HepG2 (cell line): ENCODE measurements around the gene NRSN2. TPM values are rescaled to one million over a fixed set of nuclear protein-coding genes. Genes with fewer than 3 reads are reported as not detected.

ENCODE experiments used
- BCLAF1 ChIP-seq: fragments of 450-650 bp; IDR thresholded peaks from 2 replicates; pipeline ENCODE4 v1.6.1; 2017; ENCODE audit warnings: mild to moderate bottlenecking
- CEBPZ ChIP-seq: IDR thresholded peaks from 2 replicates; pipeline ENCODE4 v1.6.1; 2012; ENCODE audit warnings: low read length, improper control_type of control experiment
- CHD2 ChIP-seq: IDR thresholded peaks from 2 replicates; pipeline ENCODE4 v1.6.1; 2011; ENCODE audit warnings: low read depth, low read length, improper control_type of control experiment
- ELK4 ChIP-seq: sonication (generic); formaldehyde crosslinking; IDR thresholded peaks from 2 replicates; pipeline ENCODE4 v1.9.0; 2021; ENCODE audit warnings: missing genetic modification reagents, borderline replicate concordance
- FOXK2 ChIP-seq: fragments of 450-650 bp; IDR thresholded peaks from 2 replicates; pipeline ENCODE4 v1.6.1; 2016
- HMGA1 ChIP-seq: sonication (generic); formaldehyde crosslinking; conservative IDR thresholded peaks from 2 replicates; pipeline ENCODE4 v1.4.0; 2020; ENCODE audit warnings: missing genetic modification reagents
- HNRNPK ChIP-seq: fragments of 200-400 bp; formaldehyde crosslinking; IDR thresholded peaks from 2 replicates; pipeline ENCODE4 v1.6.1; 2018; ENCODE audit warnings: low read length, low read depth, moderate library complexity, mild to moderate bottlenecking; ENCODE audit not compliant: poor library complexity, severe bottlenecking
- ISX ChIP-seq: sonication (generic); formaldehyde crosslinking; conservative IDR thresholded peaks from 2 replicates; pipeline ENCODE4 v1.5.0; 2020; ENCODE audit warnings: missing genetic modification reagents
- LBX2 ChIP-seq: sonication (generic); formaldehyde crosslinking; IDR thresholded peaks from 2 replicates; pipeline ENCODE4 v1.5.0; 2020; ENCODE audit warnings: missing genetic modification reagents, mild to moderate bottlenecking, borderline replicate concordance
- MED13 ChIP-seq: sonication (generic); formaldehyde crosslinking; IDR thresholded peaks from 2 replicates; pipeline ENCODE4 v1.5.0; 2020; ENCODE audit warnings: missing genetic modification reagents
- NPAS2 ChIP-seq: sonication (generic); formaldehyde crosslinking; IDR thresholded peaks from 2 replicates; pipeline ENCODE4 v1.8.0; 2022; ENCODE audit warnings: mild to moderate bottlenecking, missing genetic modification reagents, borderline replicate concordance
- TBX2 ChIP-seq: sonication (generic); formaldehyde crosslinking; IDR thresholded peaks from 2 replicates; pipeline ENCODE4 v1.5.0; 2020; ENCODE audit warnings: missing genetic modification reagents, mild to moderate bottlenecking, borderline replicate concordance
- ZBED4 ChIP-seq: sonication (generic); formaldehyde crosslinking; IDR thresholded peaks from 2 replicates; pipeline ENCODE4 v1.4.0; 2020; ENCODE audit warnings: missing genetic modification reagents, borderline replicate concordance
- ZFX ChIP-seq: sonication (generic); formaldehyde crosslinking; IDR thresholded peaks from 2 replicates; pipeline ENCODE4 v1.4.0; 2020; ENCODE audit warnings: mild to moderate bottlenecking, low read depth, missing genetic modification reagents, moderate library complexity
- ZNF17 ChIP-seq: sonication (generic); formaldehyde crosslinking; IDR thresholded peaks from 2 replicates; pipeline ENCODE4 v1.5.0; 2020; ENCODE audit warnings: mild to moderate bottlenecking, missing genetic modification reagents
- ZNF543 ChIP-seq: sonication (generic); formaldehyde crosslinking; IDR thresholded peaks from 2 replicates; pipeline ENCODE4 v1.4.0; 2020; ENCODE audit warnings: mild to moderate bottlenecking, missing genetic modification reagents
- ZNF572 ChIP-seq: sonication (generic); formaldehyde crosslinking; IDR thresholded peaks from 2 replicates; pipeline ENCODE4 v1.5.1; 2020; ENCODE audit warnings: mild to moderate bottlenecking, missing genetic modification reagents
- polyA plus RNA-seq, 8 experiments: library from polyadenylated mRNA; depleted of rRNA in 3 of 8; stranded (reverse) in 7 of 8; unstranded in 1 of 8; fragments of >200 nt; fragmentation: Illumina TruSeq in 4 of 8; extraction: Trizol in 4 of 8; gene quantifications; 2 replicates each; pipeline versions ENCODE4 v1.2.1 to v1.2.3, GENCODE V29; 2011 to 2016; ENCODE audit warnings: low read depth in 4 of 8, missing spikeins in 1 of 8, mixed read lengths in 1 of 8; ENCODE audit not compliant: insufficient read depth in 1 of 8
- total RNA-seq, 5 experiments: library from RNA; depleted of rRNA; stranded (reverse); fragments of >200 nt; fragmentation: Illumina TruSeq; extraction: Trizol; gene quantifications; 2 replicates each; pipeline ENCODE4 v1.2.3, GENCODE V29; 2016; ENCODE audit warnings: low read depth in 1 of 5

NRSN2 gene
- total and polyA plus RNA-seq, 2 of the 13 experiments (the other 11 are each of a cell fraction or from before 2014, with no cell fraction given) = 32.3 to 49.4 TPM

GRCh38 chr20:325045-325888 lies 21.6 kb upstream of the NRSN2 start, which contains the start of gene SOX12 (continued):
- TF ChIP-seq BCLAF1 (no peak), ZNF17 (CRISPR knock-in tag) (no peak), CHD2 (peak; percentile 68), ZNF543 (CRISPR knock-in tag) (peak; percentile 11; the same call in 1 of the 2 replicates), LBX2 (no peak), MED13 (CRISPR knock-in tag) (peak; percentile 87), TBX2 (peak; percentile 32; the same call in 1 of the 2 replicates), ISX (no peak), ZFX (CRISPR knock-in tag) (peak; percentile 81), FOXK2 (no peak), NPAS2 (no peak), CEBPZ (no peak), ZBED4 (peak; percentile 77), ELK4 (no peak), HNRNPK (peak; percentile 92), HMGA1 (CRISPR knock-in tag) (no peak), ZNF572 (CRISPR knock-in tag) (no peak)
